Activated CD8-positive, alpha-beta T cell treated with anti-CD3 and anti-CD28 coated beads for 36 hours (primary cell): ENCODE measurements around the gene ZNF155. TPM values are rescaled to one million over a fixed set of nuclear protein-coding genes. Genes with fewer than 3 reads are reported as not detected.

Experiments used
- ATAC-seq: fragments of 200-7000 bp; cut with Tn5 transposase; one replicate; pipeline ENCODE4 v1.10.0; 2021; ENCODE audit warnings: mild to moderate bottlenecking, moderate library complexity
- CTCF ChIA-PET: fragments of 350-600 bp; sonication (Branson Sonifier 250); formaldehyde crosslinking; loops from one replicate; lab custom pipeline; 2021; ENCODE audit warnings: antibody characterized with exemption; lab: Charles Lee
- POLR2A ChIA-PET: fragments of 350-600 bp; sonication (Branson Sonifier 250); formaldehyde crosslinking; loops from one replicate; lab custom pipeline; 2021; ENCODE audit warnings: antibody characterized with exemption; lab: Charles Lee
- DNase-seq: peaks from one replicate; pipeline ENCODE4 v3.0.0-alpha.2; 2020
- H3K27ac Mint-ChIP-seq: one replicate; pipeline ENCODE4 v1.8.0; 2021; ENCODE audit warnings: mild to moderate bottlenecking, mixed read lengths
- H3K27me3 Mint-ChIP-seq: one replicate; pipeline ENCODE4 v1.8.0; 2021; ENCODE audit warnings: mixed read lengths
- H3K36me3 Mint-ChIP-seq: one replicate; pipeline ENCODE4 v1.8.0; 2021; ENCODE audit warnings: low read depth, mixed read lengths
- H3K4me1 Mint-ChIP-seq: one replicate; pipeline ENCODE4 v1.8.0; 2021; ENCODE audit warnings: low read depth, mixed read lengths
- H3K4me3 Mint-ChIP-seq: one replicate; pipeline ENCODE4 v1.8.0; 2021; ENCODE audit warnings: mild to moderate bottlenecking, moderate library complexity, mixed read lengths
- H3K9me3 Mint-ChIP-seq: one replicate; pipeline ENCODE4 v1.8.0; 2021; ENCODE audit warnings: mixed read lengths
- CTCF ChIP-seq: fragments of 200-600 bp; IDR thresholded peaks from one replicate; pipeline ENCODE4 v1.8.0; 2022; ENCODE audit warnings: antibody characterized with exemption, mild to moderate bottlenecking
- intact Hi-C: fragments of 100-400 bp; cut with micrococcal nuclease; formaldehyde crosslinking; loops from one replicate; pipeline ENCODE4 v1.10.0; 2022
- total RNA-seq, 2 experiments: library from RNA; stranded (reverse); gene quantifications; one replicate each; pipeline ENCODE4 v1.2.3, GENCODE V29; 2021

Gene ZNF155
- total RNA-seq, 2 experiments from 2014 or later: 2.6 to 2.9 TPM

GRCh38 chr19:43984687-43985000 lies 656 bp downstream of the ZNF155 start:
- TF ChIP-seq CTCF: no peak
- H3K4me1 Mint-ChIP-seq: peaks cover 7% of the 10 kb centered on the region
- peak; percentile 17 for ATAC-seq
- peak overlapping the region; percentile 95 for H3K27ac Mint-ChIP-seq
- DNase-seq: peak; percentile 11
- ChIA-PET CTCF (no interaction called here), POLR2A (interaction anchor here (0.7 kb wide), 1 partner anchor 20 kb away, joined by 3 read pairs; no protein-coding TSS in a partner anchor)
- peak overlapping the region; percentile 88 for H3K4me3 Mint-ChIP-seq
- intact Hi-C loops: no loop called here
- H3K9me3 Mint-ChIP-seq: peaks cover 5% of the 10 kb centered on the region
- no peaks in the 10 kb centered on the region for H3K27me3 Mint-ChIP-seq
- H3K36me3 Mint-ChIP-seq: peaks cover 15% of the 10 kb centered on the region

- Mint-ChIP-seq H3K36me3 (peaks cover 54% of the 10 kb centered on the region), H3K4me1 (peaks cover 9% of the 10 kb centered on the region), H3K9me3 (peaks cover 34% of the 10 kb centered on the region), H3K27me3 (no peaks in the 10 kb centered on the region), H3K27ac (no peak overlapping the region), H3K4me3 (no peak overlapping the region)
- no peak for DNase-seq
- CTCF ChIA-PET: no interaction called here
- POLR2A ChIA-PET: no interaction called here
- ATAC-seq: no peak
- intact Hi-C loops: no loop called here
- TF ChIP-seq CTCF: no peak
Observed at GRCh38 chr19:43997631-43998290, 13.8 kb downstream of the ZNF155 start.

DNA sequence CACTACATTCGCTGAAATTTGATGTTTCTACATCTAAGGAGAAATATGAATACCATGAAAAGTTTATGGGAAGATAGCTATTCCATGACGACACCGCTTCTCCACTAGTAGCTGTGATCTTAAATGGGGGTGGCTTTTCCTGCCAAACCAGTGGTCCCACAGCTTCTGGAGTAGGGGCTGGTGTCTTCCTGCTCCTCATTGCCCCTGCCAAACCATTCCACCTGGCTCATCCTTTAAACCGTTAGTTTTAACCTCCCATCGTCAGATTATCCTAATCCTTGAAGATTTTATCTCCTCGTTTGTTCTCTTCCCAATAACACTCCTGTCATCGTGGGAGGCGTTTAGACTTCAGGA lies 18.2 kb downstream of the ZNF155 start:
- no peak for TF ChIP-seq CTCF
- no peak for ATAC-seq
- Mint-ChIP-seq H3K27me3 (no peaks in the 10 kb centered on the region), H3K27ac (peak overlapping the region; percentile 98), H3K4me3 (peak overlapping the region; percentile 96), H3K4me1 (peaks cover 14% of the 10 kb centered on the region), H3K36me3 (peaks cover 34% of the 10 kb centered on the region), H3K9me3 (peaks cover 37% of the 10 kb centered on the region)
- no peak for DNase-seq
- ChIA-PET POLR2A (interaction anchor here (0.6 kb wide), 1 partner anchor 8 kb away, joined by 3 read pairs; no protein-coding TSS in a partner anchor), CTCF (no interaction called here)
- intact Hi-C loops: loop anchor here (10.0 kb wide), 1 partner anchor 67 kb away; the partner anchor contains the start of gene ZNF45

DNA sequence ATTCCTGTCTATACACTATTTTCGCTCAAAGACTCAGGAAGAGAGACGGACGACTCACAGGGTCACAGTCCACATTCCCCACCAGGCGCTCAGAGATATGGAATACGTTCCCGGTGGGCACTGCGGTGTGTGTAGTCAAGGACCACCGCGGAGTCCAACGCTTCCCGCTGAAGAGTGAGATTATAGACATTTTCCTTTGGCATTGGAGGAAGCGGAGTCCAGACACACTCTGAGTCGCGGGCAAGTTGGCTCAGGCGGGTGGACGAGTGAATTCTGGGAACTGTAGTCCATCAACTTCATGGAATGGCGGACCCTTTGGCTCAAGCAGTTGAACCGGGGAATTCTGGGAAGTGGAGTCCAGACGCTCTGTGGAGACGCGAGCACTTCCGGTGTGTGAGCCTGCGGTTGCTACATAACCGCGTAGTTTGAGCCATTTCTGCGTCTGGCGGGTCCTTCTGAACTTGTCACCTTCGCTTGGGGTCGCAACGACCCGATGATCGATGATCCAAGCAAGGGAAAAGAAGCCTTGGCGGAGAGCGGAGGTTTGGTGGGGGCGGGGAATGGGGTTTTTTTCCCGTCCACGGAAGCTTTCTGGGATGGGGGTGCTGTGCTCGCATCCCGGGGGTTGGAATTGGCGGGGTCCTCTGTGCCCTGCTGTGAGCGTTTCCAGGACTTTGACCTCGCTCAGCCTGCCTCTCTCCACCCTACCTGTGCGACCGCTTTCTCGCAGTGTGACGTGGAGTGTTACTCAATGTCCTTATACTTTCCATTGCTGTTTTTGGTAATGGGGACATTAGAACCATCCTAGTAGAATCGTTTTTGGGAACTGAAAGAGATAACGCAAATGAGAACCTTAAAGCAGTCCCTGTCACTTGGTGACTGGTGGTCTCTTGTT lies 18.8 kb downstream of the ZNF155 start, which contains the start of gene ZNF230:
Gene ZNF230, plus strand, starts transcription at position 392 of the 895 bp plus-strand sequence. CDS start 4,122 bp downstream, outside the sequence.
- intact Hi-C loops: loop anchor here (10.0 kb wide), 1 partner anchor 68 kb away; the partner anchor contains the start of gene ZNF45
- Mint-ChIP-seq H3K9me3 (peaks cover 40% of the 10 kb centered on the region), H3K4me1 (peaks cover 14% of the 10 kb centered on the region), H3K36me3 (peaks cover 35% of the 10 kb centered on the region), H3K27me3 (no peaks in the 10 kb centered on the region), H3K27ac (peak within 1 kb of the TSS; percentile 98), H3K4me3 (peak within 1 kb of the TSS; percentile 96)
- ATAC-seq: peak; percentile 96
- TF ChIP-seq CTCF: no peak
- peak; percentile 92 for DNase-seq
- CTCF ChIA-PET: interaction anchor here (1.1 kb wide), 1 partner anchor 70 kb away, joined by 3 read pairs; no protein-coding TSS in a partner anchor
- POLR2A ChIA-PET: interaction anchor here (0.6 kb wide), 2 partner anchors 8 to 726 kb away, joined by 3 read pairs; no protein-coding TSS in a partner anchor
